HG03280 (cell line): ENCODE measurements around the gene PRDX5.

Experiments used
- ATAC-seq: cut with Tn5 transposase; IDR thresholded peaks from one replicate; pipeline ENCODE4 v1.9.1; 2021; ENCODE audit warnings: mild to moderate bottlenecking, moderate library complexity; ENCODE audit not compliant: unreplicated experiment

PRDX5 gene

GRCh38 chr11:64317961-64318765, at the start of gene PRDX5:
PRDX5 (plus strand) TSS chr11:64318121; CDS start chr11:64318216, 95 bp downstream.
- peak; percentile 82 for ATAC-seq

DNA sequence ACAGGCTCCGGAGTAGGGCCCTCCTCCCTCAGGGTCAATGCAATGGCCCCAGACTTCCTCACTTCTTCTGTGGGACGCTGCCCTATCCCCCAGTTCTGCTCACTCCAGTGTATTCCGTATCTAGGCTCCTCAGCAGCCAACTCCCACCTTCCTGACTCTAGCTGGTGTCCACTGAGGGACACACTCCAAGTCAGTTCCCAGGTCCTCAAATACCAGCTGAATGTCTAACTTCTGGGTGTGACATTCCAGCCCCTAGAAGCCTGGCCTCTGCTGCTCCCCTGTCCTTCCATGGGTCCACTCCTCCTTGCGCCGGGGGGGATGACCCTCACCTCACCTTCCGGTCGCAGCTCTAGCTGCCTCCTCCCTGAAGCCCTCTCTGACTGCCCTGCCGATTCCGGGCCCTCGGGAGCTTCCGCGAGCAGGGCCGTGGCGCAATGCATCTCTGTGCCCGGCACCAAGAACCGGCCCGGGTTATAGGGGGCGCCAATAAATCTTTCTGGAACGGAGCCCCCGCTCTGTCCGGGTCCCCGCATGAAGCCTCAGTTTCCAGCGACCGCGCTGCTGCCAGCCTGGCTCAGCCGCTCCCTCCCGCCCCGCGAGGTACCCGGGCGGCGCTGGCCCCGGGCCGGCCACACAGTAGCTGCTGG, 48.9 kb upstream of the PRDX5 start:
- ATAC-seq = peak; percentile 9

DNA sequence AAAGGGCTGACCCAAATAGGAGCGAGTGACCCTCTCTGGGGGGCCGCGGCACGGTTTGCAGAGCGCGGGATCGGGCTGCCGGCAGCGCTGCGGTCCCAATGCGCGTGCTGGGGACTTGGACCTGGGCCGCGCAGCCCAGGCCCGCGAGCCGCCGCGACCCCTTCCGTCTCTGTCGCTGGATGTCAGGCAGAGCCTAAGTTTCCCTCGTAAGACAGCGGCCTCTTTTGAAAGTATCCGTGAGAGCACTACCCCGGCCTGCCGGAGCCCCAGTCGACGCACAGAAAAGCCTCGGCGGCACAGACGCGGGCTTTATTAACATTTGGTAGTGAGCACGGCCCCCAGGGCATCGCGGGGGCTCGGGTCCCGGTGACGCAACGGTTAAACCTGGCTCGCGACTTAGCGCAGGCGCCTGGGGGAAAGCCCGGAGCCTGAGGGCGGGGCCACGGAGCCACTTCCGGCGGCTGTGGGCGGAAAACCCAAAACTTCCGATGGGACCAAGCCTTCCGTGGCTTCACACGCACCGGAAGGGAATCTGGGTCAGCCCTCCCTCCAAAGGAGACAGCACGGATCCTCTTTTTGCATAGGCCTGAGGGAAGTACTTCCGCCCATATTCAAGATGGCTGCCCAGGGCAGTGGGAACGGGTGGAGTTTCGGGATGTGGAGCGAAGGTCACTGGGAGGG, 48.2 kb upstream of the PRDX5 start:
- ATAC-seq = peak; percentile 64

GRCh38 chr11:64275031-64275800, 42.7 kb upstream of the PRDX5 start:
- ATAC-seq = no peak

GRCh38 chr11:64275841-64276240, 42.1 kb upstream of the PRDX5 start:
- ATAC-seq = no peak

DNA sequence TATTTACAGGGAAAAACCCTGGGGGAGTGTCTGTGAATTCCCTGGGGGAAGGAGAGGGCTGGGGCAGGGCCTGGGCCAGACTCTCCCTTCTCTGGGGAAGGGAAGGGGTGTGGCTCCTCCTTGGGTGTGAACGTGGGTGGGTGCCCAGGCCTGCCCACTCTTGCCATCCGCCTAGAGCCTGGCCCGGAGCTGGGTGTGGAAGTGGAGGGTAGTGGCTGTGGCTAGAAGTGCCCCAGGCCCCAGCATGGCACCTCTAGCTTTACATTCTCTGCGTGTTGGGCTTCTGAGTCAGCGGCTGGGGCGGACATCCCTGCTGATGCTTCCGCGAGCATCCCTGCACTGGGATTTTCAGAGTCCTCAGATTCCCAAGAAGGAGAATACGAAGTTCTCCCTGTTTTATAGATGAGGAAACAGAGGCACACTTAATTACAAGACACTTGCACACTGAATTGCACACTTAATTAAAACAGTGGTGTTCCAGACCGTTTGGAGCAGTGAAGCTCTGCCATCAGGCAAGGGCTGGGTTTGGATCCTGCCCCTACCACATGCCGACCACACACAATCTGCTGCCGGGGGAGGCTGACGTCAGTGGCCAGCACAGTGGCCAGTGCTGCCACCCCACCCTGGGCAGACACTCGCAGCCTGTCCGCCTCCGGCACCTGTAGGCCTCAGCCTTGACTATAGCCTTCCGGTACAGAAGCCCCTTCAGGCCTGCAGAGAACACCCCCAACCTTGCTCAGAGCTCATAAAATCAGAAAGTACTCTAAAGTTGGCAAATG, 41.1 kb upstream of the PRDX5 start:
- ATAC-seq = no peak

DNA sequence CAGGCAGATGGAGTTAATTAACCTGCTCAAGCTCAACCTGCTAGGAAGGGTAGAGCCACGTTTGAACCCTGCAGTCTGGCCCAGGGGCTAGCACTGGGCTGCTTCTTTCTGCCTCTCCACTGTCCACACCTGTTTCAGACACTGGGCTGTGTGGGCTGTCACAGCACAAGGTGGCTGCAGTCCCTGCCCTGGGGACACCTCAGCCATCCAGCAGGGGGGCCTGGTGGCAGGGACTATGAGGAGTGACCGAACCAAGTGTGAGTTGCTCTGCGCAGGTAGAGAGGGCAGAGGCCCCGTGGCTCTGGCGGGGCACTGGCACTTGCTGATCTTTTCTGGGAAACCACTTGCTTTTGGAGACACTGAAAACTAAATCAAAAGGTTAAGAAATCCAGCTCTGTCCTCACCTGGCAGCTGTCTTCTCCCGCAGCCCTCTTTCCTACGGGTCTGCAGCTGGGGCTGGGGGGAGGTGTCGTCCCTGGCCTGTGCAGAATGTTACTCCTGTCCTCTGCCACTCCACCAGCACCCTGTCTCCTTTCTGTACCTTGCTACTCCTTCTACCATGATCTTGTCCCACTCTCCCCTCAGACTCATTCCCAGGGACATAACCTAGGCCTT, 39.2 kb upstream of the PRDX5 start:
- ATAC-seq = no peak

GRCh38 chr11:64281957-64282770, 35.8 kb upstream of the PRDX5 start:
- ATAC-seq = no peak

DNA sequence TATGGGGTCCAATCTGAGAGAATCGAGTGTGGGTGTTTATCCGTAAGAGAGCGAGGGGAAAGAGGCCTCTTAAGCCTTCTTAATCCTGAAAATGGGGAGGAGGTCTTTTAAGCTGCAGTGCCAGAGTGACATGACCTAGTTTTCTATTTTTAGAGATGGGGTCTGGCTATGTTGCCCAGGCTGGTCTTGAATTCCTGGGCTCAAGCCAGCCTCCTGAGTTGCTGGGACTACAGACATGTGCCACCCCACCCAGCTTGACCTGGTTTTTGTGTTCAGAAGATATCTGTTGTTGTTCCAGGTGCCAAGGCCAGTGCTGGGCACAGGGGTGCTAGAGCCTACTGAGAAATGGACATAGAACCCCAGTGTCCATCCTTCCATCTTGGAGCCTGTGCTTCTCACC, 34.8 kb upstream of the PRDX5 start:
- no peak for ATAC-seq

DNA sequence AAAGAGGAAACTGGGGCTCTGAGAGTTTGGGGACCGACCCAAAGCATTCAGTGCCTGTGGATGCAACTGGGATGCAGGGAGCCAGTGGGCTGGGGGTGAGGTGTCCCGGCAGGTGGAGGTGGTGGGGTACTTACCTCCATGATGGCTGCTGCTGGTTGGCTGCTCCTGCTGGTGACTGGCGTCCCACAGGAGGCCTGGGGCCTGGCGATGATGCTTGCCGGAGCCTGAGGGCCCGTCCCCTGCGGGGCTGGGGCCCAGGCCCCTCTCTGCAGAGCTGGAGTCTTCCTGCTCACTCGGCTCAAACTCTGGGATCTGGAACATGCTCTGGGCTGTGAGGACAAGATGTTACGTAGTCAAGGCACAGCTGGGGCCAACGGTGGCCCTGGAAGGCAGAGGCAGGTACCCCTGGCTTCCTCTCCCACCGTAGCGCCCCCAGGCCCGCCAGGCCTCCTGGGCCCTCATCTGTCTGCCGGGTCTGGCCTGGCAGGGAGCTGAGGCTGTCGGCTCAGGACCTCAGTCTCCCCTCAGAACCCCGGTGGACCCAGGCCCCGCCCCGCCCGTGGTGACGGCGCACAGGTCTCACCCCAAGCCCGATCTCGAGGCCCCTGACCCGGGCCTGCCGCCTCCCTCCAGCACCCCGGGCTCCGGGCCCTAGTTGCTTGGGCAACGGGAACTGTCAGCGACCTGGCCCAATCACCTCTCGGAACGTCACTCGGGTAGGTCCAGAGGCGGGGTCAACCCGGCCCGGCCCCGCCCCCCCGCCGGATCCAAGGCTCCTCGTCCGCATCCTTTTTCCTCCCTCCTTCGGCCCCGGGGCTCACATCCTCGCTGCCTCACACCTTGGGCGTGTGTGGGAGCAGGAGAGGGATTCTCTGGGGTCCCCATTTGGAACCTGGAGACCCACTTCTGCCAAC, 33.6 kb upstream of the PRDX5 start, which contains the start of gene BAD:
TSS of gene BAD (minus strand) at position 618 of the 914 bp plus-strand sequence. CDS start at position 321, 297 bp downstream.
- ATAC-seq = peak; percentile 69

DNA sequence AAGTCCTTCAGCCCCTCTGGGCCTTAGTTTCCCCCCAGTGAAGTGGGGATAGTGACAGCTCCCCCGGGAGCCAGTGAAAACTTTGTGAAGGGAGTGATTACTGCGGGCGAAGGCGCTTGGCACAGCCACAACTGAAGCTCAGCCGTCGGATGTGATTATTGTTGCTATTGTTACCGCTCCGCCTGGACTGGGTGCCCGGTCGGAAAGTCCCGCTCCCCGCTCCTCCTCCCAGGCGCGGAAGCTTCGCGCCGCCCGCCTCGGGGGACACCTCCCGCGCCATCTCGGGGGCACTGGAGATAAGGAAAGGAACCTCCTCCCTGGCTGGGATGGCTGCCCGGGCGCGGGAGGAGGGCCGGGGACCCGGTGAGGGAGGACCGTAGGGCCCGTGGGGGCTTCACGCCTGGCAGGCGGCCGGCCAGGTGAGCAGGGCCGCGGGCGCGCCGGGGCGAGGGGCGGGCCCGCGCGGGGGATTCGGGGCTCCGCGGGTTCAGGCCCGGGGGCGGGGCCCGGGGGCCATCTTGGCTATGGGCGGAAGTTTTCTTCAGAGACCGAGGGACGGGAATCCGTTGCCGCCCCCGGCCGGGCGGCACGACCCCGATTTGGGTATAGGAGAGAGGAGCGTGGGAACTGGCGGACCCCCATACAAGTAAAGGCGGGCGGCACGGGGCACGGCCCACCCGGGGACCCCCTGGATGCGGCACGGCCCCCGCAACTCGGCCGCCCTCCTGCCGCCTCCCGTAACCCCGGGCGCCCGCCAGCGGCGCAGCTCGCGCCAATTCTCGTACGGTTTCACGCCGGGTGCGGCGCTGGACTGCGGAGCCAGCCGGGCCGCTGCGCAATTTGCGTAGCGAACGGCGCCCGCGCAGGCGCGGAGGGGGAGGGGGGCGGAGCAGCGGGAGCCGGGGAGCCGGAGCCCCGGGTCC, 32.7 kb upstream of the PRDX5 start, which contains the start of gene GPR137:
TSS of gene GPR137 (plus strand) at position 887 of the 923 bp plus-strand sequence. CDS start 677 bp downstream, outside the sequence.
- ATAC-seq = peak; percentile 64

DNA sequence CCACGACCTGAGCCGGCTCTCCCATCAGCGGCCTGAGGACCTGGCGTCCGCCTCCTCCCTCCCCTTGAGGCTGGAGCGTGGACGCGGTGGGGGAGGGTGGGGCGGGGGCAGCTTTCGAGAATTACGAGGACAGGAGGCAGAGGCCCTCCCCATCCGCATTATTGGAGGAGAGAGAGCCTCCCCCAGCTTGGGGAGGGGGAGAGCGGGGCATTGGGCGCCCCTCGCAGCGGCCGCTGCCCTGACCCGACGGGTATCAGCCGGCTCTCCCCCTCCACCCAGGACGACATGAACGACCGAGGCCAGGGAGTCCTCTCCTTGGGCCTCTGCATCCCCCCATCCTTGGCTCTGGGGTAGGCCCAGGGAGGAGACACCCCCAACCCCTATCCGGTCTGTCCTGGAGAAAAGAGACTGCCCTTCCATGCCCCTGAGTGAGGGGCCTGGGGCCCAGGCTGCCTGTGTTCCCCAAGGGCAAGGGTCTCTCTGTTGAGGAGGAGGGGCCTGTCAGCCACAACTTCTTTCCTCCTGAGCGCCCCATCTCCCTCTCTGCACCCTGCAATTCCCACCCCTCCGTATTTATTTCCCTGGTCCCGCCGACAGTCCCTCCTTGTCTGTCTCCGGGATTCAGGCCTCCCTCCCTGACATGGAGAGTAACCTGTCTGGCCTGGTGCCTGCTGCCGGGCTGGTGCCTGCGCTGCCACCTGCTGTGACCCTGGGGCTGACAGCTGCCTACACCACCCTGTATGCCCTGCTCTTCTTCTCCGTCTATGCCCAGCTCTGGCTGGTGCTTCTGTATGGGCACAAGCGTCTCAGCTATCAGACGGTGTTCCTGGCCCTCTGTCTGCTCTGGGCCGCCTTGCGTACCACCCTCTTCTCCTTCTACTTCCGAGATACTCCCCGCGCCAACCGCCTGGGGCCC, 31.8 kb upstream of the PRDX5 start:
- ATAC-seq = no peak

DNA sequence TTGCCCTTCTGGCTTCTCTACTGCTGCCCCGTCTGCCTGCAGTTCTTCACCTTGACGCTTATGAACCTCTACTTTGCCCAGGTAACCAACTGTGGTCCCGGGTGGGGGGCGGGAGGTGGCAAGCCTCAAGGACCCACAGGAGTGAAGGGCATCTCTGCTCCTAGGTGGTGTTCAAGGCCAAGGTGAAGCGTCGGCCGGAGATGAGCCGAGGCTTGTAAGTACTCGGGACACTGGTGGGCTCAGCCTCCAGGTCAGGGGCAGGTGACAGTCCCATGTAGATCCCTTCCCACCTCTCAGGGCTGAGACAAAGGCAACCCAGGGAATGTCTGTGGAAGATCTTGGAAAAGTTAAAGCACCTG, 31.1 kb upstream of the PRDX5 start:
- ATAC-seq = no peak

GRCh38 chr11:64287676-64288352, 30.1 kb upstream of the PRDX5 start:
- no peak for ATAC-seq

DNA sequence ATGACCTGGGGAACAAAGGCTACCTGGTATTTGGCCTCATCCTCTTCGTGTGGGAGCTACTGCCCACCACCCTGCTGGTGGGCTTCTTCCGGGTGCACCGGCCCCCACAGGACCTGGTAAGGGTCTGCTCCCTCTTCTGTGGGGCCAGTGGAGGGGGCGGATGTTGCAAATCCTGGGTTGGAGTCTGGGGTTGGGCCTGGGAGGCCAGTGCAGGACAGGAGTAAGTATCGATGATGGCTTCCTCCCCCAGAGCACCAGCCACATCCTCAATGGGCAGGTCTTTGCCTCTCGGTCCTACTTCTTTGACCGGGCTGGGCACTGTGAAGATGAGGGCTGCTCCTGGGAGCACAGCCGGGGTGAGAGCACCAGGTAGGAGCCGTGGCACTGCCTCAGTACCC, 29.6 kb upstream of the PRDX5 start:
- ATAC-seq = no peak
